NCI-H128 (cell line): Measurements from ENCODE around the gene TSC22D3.

Experiments
- DNase-seq: peaks from one replicate; lab custom pipeline; 2025; ENCODE audit not compliant: unreplicated experiment; lab: John Stamatoyannopoulos, UW

The TSC22D3 gene

GRCh38 chrX:107730991-107731766, 44.4 kb downstream of the TSC22D3 start:
- no peak for DNase-seq

GRCh38 chrX:107730298-107730655, 45.3 kb downstream of the TSC22D3 start:
- no peak for DNase-seq

DNA sequence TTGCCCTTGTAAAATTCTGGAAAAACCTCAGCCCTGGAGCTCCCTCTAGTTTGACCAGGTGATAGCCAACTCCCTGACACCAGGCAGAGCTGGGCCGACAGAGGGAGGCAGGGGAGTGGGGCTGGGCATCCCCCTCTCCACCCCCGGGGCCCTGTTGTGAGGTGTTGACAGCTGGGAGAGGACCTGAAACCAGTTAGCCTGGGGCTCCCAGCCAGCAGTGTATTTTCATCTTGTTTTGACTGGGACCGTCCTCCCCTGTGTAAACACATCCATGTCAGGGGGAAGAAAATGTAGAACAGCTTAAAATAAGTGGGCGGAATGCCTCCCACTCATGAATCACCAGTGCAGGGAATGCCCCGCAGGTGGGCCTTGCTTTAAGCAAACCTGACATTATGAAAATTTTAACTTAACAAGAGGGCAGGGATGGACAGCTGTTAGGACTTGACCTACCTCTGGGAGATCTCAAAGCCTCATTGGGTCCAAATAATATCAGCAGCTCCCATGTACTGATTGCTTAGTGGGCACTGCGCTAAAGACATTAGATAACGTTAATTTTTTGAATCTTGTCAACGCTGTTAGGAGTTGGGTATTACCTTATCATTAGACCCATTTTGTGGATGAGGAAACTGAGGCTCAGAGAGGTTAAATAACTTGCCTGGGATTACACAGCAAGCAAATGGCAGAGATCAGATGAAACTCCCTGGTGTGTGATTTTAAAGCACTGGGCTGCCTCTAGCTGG, 45.9 kb downstream of the TSC22D3 start:
- DNase-seq, result no peak

GRCh38 chrX:107728371-107729099, 47.1 kb downstream of the TSC22D3 start:
- no peak for DNase-seq

DNA sequence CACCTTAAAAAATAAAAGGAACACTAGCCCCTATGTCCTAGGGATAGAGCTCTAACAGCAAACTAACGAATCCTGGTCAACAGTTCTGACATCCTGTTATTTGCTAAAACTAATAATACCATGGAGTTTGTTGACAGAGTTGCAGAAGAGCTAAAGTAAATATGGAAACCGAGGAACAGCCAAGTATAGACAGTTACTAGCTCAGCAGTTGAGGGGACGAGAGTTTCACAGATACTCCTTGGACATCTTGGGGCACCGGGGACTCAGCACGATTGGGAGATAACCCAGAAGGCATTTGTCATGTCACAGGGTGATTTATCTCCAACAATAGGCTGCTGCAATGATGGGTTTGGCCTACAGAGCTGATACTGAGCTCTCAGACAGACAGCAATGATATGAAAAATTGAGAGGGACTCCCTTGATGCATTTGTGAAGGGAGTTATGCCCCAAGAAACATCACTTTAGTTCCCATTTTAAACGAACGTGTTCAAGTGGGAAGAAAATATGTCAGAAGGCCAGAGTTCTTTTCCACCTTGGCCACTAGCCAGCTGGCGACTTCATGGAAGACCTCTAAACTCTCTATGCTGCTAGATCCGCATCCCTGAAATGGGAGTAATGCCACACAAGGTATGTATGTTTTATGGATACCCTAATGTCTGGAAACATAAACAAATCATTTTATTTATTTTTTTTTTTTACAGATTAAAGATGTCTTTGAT, 48.6 kb downstream of the TSC22D3 start:
- DNase-seq, result no peak

DNA sequence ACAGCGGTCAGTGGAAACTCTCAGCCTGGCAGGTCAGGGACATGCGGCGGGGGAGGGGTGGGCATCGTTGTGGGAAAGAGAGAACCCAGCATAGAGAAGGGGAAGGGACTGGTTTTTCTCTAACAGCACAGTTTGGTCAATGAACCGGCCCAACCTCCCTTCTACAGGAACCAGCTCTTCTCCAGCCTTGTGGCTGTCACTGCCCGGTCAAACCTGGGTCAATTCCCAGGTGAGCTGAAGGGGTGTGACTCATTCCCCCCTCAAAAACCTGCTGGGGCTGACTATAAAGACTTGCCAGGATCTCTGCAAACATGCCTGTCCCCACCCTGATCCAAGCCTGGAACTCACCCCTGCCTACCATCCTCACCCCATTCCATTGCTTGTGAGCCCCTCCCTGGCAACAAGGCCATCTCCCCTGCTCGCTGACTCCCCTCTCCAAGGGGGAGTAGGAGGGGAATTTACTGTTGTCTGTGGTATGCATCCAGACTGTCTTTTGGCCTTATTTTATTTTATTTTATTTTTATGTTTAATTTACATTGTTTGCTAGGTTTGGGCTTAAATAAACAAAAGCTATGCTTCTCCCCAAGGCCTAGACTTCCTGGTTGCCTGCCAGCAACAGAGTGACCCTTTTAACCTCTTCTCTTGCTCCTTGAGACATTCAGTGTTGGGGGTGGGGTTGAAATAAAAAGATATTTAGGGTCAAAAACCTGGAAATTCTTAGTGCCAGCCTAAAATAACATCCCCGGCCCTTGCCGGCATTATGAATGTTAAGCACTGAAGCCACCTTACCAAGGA, 49.6 kb downstream of the TSC22D3 start:
- no peak for DNase-seq

- DNase-seq, result no peak
These were observed 50.9 kb downstream of the TSC22D3 start for GRCh38 chrX:107724653-107725052.

GRCh38 chrX:107723511-107723910, 52.1 kb downstream of the TSC22D3 start:
- no peak for DNase-seq

GRCh38 chrX:107721966-107722707, 53.5 kb downstream of the TSC22D3 start:
- DNase-seq, result no peak

- no peak for DNase-seq
These were observed 54.3 kb downstream of the TSC22D3 start for GRCh38 chrX:107721318-107721717.

GRCh38 chrX:107718156-107718621, 57.4 kb downstream of the TSC22D3 start:
- peak; percentile 35 for DNase-seq

DNA sequence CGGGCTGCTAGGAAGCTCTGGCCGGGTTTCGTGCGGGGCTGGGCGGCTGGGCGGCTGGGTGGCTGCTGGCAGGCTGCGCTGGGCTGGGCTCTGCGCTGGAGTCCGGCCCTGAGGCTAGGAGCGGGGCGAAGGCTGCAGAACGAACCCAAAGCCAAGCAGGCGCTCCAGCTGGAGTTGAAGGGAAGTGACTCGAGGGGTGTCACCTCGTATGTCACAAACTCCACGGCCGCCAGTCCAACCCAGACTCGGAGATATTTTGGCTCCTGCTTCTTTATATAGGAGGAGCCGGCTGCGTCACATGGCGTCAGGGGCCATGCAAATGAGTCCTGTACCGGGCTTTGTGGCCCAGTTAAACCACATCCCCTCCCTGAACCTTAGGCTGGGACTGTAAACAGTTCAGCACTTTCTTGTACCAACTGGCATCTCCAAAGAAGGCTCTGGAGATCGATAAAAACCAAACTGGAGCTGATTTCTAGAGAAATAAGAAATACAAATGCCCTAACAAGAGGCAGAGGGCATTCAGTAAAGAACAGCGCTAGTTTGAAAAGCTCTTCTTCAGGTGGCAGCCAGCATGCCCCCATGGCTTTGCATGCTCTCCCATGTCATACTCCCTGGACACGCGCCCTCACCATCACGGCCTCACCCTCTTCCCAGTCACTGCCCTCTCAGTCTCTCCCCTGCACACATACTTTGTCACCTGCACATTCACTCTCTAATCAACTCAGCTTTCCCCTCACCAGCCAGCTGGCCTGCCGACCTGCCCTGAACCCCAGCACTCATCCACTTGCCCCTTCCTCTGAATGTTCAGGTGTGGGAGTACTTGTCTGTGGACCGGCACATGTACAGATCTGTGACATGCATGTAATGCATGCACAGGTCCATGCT, 58.5 kb downstream of the TSC22D3 start:
- no peak for DNase-seq

- DNase-seq, result no peak
These were observed 59.4 kb downstream of the TSC22D3 start for GRCh38 chrX:107716118-107716684.

GRCh38 chrX:107715331-107716117, 60.1 kb downstream of the TSC22D3 start:
- no peak for DNase-seq

- DNase-seq, result no peak
These were observed 61.2 kb downstream of the TSC22D3 start for GRCh38 chrX:107714206-107714891.

- no peak for DNase-seq
These were observed 61.9 kb downstream of the TSC22D3 start for GRCh38 chrX:107713543-107714205.
